ENCODE results near the gene RPA3.
A peak's percentile ranks its signal among the peaks of the same experiment; 100 is the strongest.

Gene RPA3

DNA sequence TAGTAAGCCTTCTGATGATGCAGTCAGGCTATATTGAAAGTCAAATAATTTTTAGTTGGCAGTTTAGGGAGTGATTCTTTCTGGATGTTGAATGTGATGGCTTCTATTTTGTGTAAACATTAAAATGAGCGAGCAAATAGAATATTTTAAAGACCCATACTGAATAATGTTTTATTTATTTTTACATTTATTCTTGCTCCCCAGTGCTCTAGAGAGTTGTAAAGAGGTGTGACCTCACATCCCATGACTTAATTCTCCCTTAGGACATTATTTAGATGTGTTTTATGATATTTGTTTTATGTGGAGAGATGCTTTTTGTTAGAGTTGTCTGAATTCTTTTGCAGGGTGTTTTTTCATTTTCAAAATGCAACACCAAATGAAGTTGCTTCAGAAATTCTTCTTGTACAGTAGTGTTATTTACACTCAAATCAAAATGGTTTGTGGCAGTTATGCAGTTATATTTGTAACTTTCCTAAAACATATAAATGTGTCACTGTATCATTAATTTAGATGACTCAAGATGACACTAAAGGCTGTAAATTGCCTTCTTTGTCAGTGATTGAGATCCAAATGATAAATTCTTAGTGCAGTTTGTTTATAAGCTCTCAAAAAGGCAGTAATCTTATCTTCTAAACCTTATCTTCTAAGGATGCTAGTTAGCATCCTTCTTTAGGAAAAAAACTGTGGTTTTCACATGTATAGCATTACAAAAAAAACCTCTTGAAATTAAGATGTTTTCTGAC, 65.4 kb downstream of the RPA3 start:
- DNase-seq = no peak

- no peak for DNase-seq
Measured at GRCh38 chr7:7651479-7651878, 66.9 kb downstream of the RPA3 start.

- DNase-seq = no peak
Measured at GRCh38 chr7:7650682-7651206, 67.7 kb downstream of the RPA3 start.

GRCh38 chr7:7647495-7648036, 70.8 kb downstream of the RPA3 start:
- DNase-seq = no peak

DNA sequence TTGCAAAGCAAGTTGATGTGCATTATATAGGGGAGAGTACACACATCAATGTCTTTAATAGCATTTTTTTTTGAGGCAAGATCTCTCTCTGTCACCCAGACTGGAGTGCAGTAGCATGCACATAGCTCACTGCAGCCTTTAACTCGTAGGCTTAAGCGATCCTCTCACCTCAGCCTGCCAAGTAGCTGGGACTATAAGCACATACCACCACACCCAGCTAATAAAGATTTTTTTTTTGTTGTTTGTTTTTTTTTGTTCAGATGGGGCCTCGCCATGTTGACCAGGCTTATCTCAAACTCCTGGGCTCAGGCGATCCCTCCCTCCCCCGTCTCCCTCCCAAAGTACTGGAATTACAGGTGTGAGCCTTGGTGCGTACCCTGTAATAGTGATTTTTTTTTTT, 76.3 kb downstream of the RPA3 start:
- DNase-seq = no peak

DNA sequence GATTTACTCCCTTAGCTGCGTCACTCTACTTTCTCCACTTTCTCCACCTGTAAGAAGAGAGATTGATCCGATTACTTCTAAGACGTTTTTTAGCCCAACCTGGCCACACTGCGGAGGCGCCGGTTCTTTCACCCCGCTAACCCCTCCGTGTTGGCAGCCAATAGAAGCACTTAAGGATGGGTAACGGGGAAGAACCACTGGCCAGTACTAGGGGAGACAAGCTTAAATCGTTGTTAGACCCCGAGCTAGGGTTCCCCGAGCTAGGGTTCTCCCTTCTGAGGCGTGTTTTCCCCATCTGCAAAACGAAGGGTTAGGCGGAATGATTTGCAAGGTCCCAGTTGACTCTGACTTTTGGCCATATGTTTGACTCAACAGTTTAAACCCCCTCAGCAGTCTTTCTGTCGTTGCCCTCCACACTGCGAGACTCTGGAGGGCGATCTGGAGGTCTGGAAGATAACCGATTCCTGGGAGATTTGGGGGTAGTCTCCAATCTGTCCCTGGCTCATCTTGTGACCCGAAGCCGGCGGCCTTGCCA, 77.2 kb downstream of the RPA3 start:
- no peak for DNase-seq

DNA sequence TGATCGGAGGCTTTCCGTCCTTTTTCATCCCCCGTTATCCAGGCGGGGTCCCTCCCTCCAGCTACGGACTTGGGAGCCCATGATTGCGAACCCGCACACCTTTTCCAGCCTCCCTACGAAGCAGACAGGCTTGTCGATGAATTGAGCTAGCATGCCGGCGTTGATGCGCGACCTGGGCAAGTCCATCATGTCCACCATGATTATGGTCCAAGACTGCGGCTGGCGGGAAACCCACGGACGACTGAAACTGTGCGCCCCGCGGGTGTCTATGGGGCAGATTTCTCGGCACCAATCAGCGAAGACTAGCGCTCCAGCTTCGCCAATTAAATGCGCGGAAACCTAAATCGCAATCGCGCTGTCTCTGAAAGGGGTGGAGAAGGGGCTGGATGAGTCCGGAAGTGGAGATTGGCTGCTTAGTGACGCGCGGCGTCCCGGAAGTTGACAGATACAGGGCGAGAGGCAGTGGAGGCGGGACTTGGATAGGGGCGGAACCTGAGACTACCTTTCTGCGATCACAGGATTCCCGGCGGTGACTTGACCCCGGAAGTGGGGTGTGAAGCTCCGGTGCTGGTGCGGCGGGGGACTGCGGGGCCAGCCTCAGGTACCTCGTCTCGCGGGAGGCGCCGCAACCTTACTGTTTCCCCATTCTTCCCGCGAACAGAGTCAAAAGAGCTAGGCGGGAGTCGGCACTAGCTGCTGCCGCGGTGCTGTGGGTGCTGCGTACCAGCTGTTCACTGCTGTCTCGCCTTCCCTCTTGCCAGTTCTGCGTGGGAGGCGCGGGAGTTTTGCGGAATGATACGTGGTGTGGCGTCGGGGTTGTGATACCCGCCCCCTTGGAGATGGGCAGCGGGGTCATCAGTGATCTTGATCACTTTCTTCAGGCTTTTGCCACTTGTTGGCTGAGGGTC, 77.9 kb downstream of the RPA3 start, which contains the start of gene UMAD1:
Gene UMAD1 (plus strand): TSS at position 532 of the 908 bp plus-strand sequence. CDS start 32,620 bp downstream, outside the sequence.
- peak; percentile 92 for DNase-seq

DNA sequence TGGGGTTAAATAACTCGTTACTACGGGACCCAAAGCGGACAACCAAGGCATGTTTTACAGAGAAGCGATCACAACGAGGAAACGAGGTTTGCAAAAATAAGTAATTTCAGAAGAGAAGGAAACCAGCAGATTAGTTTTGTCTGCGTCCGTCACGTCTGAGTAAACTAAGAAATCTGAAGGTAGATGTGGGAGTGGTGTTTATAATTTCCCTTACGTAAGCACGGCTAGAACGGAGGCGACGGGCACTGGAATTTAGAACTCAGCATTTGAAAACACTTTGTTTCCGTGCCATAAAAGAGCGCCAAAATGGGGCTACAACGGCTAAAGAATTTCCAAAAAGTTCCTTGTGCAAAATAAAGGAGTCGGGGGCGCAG, 78.6 kb downstream of the RPA3 start:
- DNase-seq = peak; percentile 18

DNA sequence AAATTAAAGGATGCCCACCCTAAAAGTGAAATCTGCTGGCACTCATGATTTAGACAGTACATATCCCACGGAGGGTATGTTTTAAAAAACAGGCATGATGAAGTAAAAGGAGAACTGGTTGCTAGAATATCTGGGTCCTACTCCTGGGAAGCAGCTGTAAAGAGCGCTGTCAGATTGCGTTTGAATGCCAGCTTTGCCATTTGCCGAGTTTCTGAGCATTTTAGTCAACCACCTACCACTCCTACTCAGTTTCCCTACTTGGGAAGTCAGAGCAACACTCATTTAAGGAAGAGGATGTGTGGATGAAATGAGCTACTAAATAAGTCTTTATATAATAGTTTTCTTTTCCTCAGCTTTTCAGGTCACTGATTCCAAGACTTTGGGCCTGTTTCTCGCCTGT, 79.0 kb downstream of the RPA3 start:
- DNase-seq = no peak

GRCh38 chr7:7630626-7631329, 87.6 kb downstream of the RPA3 start:
- no peak for DNase-seq

DNA sequence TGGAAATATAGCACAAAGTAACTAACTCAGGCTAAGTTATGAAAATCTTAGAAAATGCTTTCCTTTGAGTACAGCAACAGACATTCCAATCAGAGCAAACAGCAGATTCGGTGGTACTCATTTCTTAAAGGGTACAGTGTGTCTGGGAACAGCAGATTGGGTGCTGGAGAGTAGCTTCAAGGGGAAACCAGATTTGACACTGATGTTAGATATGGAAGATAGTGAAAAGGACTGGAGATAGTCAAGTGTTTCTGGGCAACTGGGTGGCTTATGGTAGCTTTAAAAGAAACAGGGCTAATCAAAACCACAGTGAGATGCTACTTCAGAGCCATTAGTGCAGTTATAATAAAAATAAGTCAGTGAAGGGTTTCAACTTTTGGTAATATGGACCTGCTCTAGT, 89.9 kb downstream of the RPA3 start:
- DNase-seq = no peak

GRCh38 chr7:7620644-7621210, 97.7 kb downstream of the RPA3 start:
- no peak for DNase-seq

DNA sequence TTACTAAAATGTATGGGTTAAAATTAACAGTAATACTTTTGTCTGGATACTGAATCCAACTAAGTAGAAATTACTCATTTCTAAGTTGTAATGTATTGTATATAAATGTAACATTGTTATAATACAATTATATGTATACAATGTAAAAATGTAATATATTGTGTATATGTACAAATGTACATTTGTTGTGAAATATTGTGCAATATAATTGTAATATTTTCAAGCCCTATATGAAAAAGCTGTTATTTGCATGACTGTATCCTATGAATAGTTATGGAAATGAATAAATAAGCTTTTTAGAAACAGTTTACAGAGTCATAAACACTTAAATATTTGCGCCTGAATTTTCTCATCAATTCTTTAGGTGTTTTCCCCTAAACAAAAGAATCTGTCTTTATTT, 98.2 kb downstream of the RPA3 start:
- DNase-seq = no peak

DNA sequence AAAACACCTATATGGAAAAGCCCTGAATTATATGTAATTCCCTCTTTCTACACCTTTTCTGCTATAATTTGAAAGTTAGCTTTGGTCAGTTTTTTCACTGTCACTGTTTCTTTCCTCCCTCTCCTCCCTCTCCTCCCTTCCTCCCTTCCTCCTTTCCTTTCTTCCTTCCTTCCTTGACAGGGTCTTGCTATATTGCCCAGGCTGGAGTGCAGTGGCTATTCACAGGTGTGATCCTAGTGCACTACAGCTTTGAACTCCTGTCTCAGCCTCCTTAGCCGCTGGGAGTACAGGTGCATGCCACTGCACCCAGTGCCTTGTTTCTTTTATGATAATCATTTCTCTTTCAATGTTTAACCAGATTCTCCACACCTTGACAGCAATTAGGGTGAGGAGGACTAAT, 100.0 kb downstream of the RPA3 start:
- no peak for DNase-seq

GRCh38 chr7:7617550-7617949, 100.9 kb downstream of the RPA3 start:
- no peak for DNase-seq

DNA sequence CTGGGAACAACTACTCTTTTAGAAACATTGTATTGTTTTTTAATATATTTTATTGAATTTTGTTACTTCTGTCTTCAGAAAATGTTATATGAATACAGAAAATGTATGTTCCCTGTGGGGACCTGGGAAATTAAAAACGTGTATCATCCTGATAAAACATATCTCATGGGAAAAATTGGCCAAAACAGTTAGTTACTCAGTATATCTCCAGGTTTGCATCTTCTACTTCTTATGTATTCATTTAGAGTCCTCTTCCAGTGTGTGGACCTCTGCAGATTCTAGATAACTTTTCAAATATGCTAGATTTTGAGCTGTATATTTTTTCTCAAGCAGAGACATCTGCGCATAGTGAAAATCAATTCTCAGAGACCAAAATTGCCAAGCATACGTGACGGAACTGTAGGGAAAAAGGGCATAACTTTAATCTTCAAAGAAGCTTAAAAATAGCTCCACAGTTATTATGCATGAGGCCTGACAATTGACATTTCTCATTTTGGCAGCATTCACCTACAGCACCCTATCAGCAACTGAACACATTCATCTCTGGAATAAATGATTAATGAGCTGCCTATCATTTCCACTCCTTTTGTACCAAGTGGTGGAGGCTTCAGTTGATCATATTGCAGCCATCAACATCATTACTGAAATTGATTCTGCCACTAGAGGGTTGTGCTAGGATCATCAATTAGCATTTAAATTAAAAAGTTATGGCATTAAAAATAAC, 104.2 kb downstream of the RPA3 start:
- DNase-seq = no peak

- no peak for DNase-seq
Measured at GRCh38 chr7:7613210-7613609, 105.2 kb downstream of the RPA3 start.

DNA sequence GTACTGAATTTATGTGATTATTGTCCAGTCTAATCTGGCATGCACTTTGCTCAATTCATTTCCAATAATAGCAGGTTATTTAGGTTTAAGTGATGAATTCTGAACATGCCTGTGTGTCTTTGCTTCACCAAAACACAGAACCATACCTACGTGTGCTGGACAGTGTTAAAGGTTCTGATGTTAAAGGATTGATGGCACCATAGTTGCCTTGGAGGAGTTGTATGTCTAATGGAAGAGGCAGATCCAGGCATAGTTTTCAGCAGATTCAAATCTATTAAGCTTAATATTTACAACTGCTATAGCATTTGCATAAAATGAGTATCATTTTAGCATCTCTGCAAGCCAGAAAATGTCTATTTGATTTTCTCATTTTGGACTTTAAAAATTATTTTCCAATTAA, 105.9 kb downstream of the RPA3 start:
- no peak for DNase-seq

DNA sequence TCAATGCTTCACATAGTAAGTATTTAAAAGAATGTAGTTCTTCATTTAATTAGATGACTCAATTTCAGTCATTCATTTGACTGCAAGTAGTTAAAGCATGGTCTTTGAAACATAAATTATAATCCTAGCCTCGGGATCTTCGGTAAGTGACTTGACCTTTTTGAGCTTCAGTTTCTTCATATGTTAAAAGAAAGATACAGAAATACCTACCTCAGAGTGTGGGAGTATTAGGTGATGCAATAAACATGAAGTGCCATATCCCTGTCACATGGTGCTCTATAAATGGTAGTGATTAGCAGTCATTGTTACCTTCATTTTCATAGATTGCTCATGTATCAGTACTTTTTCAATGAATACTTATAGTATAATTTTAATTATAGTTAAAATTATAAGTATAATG, 109.1 kb downstream of the RPA3 start:
- DNase-seq = no peak

GRCh38 chr7:7607010-7607409, 111.4 kb downstream of the RPA3 start:
- DNase-seq = no peak

GRCh38 chr7:7596176-7596575, 122.2 kb downstream of the RPA3 start:
- DNase-seq = no peak

DNA sequence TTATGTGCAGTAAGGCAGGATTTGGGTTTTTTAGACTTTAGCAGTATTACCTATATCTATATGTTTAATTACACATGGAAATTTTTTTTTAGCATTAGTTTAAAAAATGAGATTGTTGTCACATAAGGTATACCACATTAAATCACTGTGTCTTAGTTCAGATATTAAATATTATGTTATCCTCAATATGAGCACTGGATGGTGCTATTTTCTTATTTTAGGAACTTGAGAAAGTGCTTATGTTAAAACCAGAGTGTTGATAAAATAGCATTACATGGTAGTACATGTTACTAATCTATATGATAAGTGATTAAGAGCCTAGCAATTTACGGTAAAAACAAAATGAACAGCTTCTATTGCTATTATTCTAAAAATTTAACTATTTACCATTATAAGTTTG, 123.0 kb downstream of the RPA3 start:
- DNase-seq = no peak

Measured in T-helper 9 cell (primary cell).